ENCODE measurements around the gene HMGN4.

The HMGN4 gene

DNA sequence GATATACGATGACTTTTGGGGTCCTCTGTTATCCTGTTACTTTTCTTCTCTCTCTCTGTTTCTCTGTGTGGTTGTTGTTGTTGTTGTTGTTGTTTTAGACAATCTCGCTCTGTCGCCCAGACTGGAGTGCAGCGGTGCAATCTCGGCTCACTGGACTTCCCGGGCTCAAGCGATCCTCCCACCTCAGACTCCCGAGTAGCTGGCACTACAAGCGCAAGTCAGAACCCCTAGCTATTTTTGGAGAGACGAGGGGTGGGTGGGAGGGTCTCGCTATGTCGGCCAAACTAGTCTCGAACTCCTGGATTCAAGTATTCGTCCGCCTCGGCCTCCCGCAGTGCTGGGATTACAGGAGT lies 39.5 kb downstream of the HMGN4 start:
- DNase-seq (ENCODE audit: low read depth in 2 of 2), result no peak

DNA sequence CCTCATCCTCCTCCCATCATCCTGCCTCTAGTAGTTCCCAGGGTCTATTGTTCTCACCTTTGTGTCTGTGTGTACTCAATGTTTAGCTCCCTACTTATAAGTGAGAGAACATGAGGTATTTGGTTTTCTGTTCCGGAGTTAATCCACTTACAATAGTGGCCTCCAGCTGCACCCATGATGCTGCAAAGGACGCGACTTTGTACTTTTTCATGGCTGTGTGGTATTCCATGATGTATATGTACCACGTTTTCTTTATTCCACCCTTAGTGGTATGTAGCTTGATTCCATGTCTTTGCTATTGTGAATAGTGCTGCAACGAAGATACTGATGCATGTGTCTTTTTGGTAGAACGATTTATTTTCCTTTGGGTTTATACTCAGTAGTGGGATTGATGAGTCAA lies 40.1 kb downstream of the HMGN4 start:
- DNase-seq (ENCODE audit: low read depth in 2 of 2), result no peak

GRCh38 chr6:26578741-26579140 lies 40.6 kb downstream of the HMGN4 start:
- no peak for DNase-seq (ENCODE audit: low read depth in 2 of 2)

- no peak for DNase-seq (ENCODE audit: low read depth in 2 of 2)
These were observed 43.2 kb downstream of the HMGN4 start for GRCh38 chr6:26581164-26581915.

DNA sequence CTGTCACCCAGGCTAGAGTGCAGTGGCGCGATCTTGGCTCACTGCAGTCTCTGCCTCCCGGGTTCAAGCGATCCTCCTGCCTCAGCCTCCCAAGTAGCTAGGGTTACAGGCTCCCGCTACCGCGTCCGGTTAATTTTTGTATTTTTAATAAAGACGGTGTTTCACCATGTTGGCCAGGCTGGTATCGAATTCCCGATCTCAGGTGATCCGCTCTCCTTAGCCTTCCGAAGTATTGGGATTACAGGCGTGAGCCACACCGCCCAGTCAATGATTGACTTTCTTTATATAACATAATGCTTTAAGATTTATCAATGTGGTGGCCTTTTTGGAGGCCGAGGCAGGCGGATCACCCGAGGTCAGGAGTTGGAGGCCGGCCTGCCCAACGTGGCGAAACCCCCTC lies 50.8 kb downstream of the HMGN4 start:
- no peak for DNase-seq (ENCODE audit: low read depth in 2 of 2)

DNA sequence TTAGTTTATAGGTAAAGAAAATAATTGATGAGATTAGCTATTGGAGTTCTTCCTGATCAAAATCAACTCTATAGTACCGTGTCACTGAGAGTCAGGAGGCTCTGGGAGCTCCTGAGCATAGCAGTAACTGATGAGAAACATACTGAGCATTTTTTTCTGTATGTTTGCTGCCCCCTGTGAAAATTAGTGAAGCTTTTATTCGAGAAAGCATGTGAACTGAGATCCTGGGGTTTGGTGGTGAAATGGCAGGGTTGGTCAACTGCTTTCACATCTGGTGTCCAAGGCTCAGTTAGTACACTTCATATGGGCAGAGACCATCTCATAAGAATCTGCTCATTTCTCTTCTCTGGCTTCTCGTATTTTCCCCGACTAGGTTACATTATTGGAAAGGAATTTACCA lies 54.5 kb downstream of the HMGN4 start:
- DNase-seq (ENCODE audit: low read depth in 2 of 2), result no peak

DNA sequence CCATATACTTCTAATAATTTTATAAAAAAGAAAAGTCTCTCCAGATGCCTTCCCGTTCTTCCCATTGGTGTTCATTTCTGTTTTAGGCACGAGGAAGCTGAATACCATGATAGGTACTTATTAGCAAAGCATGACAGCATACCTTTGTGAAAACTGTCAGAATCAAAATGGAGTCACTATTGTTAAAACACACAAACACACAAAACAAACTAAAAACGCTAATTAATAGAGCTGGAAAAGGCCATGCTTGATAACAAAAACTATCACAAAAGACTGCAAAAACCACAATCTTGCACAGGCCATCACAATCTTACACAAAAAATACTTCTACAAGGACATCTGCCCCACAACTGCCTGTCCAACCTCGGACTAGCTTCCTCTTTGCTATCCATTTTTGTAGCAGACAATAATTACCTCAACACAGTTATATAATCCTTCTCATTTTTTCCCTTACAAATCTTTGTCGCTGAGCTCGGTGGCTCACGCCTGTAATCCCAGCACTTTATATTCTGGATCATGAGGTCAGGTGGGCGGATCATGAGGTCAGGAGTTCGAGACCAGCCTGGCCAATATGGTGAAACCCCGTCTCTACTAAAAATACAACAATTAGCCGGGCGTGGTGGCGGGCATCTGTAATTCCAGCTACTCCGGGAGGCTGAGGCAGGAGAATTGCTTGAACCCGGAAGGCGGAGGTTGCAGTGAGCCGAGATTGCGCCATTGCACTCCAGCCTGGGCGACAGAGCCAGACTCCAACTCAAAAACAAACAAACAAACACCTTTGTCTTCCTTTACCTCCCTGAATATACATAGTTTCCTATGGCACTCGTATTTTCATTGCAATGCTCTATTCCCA lies 55.3 kb downstream of the HMGN4 start:
- no peak for DNase-seq (ENCODE audit: low read depth in 2 of 2)

DNA sequence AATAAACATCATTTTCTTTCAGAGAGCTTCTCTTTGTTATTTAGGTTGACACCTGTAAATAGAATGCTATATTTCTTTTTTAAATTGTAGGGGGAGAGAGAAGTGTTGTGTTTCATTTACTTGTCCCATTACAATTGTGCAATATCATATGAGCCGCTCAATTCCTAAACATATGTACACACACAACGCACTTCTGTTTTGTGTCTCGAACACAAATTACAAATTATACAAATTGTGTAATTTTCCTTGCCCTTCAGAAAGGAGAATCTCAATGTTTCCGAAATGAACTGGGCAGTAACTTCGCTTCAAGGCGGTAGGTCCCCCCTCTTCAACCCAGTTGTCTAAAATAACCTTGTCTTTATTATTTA lies 55.9 kb downstream of the HMGN4 start:
- no peak for DNase-seq (ENCODE audit: low read depth in 2 of 2)

- DNase-seq (ENCODE audit: low read depth in 2 of 2), result peak; percentile 34 to 48
These were observed 56.8 kb downstream of the HMGN4 start for GRCh38 chr6:26594730-26595632.

DNA sequence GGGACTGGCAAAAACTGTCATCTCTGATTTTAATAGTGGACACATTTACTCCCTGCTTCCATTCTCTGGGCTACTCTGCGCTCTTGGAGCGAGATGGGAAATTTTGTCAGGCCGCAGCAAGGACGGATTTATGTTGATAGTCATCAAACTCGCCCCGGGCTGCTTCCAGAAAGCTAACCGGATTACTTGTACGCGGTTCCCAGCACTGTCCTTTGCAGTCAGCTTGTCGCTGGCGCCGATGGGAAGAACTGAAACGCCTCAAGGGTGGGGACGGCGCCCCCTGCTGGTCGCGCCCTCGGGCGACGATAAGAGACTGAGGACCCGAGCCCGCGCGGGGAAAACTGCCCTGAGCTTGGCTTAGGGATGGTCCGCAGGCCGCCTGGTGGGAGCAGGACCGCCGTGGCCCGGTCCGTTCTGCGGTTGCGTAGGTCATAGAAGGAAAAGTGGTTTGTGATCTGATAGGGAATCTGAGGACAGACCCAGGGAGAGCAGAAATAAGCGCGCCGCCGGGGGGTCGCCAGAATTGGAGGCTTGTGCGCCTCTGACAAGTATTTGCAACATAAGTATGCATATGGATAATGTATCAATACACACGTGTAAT lies 57.6 kb downstream of the HMGN4 start:
- DNase-seq (ENCODE audit: low read depth in 2 of 2), result peak; percentile 84 to 87
